ENCODE measurements around the gene MTMR3.

MTMR3 gene

DNA sequence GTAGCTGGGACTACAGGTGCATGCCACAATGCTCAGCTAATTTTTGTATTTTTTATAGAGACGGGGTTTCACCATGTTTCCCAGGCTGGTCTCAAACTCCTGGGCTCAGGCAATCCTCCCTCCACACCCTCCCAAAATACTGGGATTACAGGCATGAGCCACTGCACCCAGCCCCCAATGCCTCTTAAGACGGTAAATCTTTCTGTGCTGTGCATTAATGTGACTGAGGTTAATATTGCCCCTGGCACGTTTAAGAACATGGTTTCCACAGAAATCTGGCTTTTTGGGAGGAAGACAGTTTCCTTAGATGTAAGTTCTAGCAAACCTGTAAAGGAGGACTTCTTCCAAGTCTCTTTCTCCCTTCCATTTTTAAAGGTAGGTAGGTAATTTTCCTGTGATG lies 191.2 kb downstream of the MTMR3 start:
- TF ChIP-seq YY1 (IDR thresholded peaks at IDR 0.05; ENCODE audit: low read depth) (no peak), REST (IDR thresholded peaks at IDR 0.05; ENCODE audit: low read depth) (no peak), FOXM1 (IDR thresholded peaks at IDR 0.05; ENCODE audit: borderline replicate concordance, low read depth) (no peak), EP300 (IDR thresholded peaks at IDR 0.05; ENCODE audit: borderline replicate concordance) (no peak), TCF12 (IDR thresholded peaks at IDR 0.05; ENCODE audit: low read depth) (no peak), NFIC (IDR thresholded peaks at IDR 0.05) (no peak), USF1 (IDR thresholded peaks at IDR 0.05) (no peak), EGR1 (IDR thresholded peaks at IDR 0.05) (no peak), ZBTB7A (IDR thresholded peaks at IDR 0.05; ENCODE audit: low read depth) (no peak), TEAD4 (IDR thresholded peaks at IDR 0.05) (no peak), TAF1 (IDR thresholded peaks at IDR 0.05; ENCODE audit: low read depth) (no peak), CREB1 (IDR thresholded peaks at IDR 0.05; ENCODE audit: low read depth) (no peak), RAD21 (IDR thresholded peaks at IDR 0.05; ENCODE audit: low read depth) (no peak), CEBPB (IDR thresholded peaks at IDR 0.05) (no peak)
- TF ChIP-seq, protein P1, sequence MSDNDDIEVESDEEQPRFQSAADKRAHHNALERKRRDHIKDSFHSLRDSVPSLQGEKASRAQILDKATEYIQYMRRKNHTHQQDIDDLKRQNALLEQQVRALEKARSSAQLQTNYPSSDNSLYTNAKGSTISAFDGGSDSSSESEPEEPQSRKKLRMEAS (IDR thresholded peaks at IDR 0.05), result no peak

GRCh38 chr22:30074994-30075393 lies 192.0 kb downstream of the MTMR3 start:
- TF ChIP-seq TAF1 (IDR thresholded peaks at IDR 0.05; ENCODE audit: low read depth) (no peak), REST (IDR thresholded peaks at IDR 0.05; ENCODE audit: low read depth) (no peak), YY1 (IDR thresholded peaks at IDR 0.05; ENCODE audit: low read depth) (no peak), NFIC (IDR thresholded peaks at IDR 0.05) (no peak), EGR1 (IDR thresholded peaks at IDR 0.05) (no peak), TEAD4 (IDR thresholded peaks at IDR 0.05) (no peak), RAD21 (IDR thresholded peaks at IDR 0.05; ENCODE audit: low read depth) (no peak), CREB1 (IDR thresholded peaks at IDR 0.05; ENCODE audit: low read depth) (no peak), USF1 (IDR thresholded peaks at IDR 0.05) (no peak), EP300 (IDR thresholded peaks at IDR 0.05; ENCODE audit: borderline replicate concordance) (no peak), ZBTB7A (IDR thresholded peaks at IDR 0.05; ENCODE audit: low read depth) (no peak)

GRCh38 chr22:30077279-30077880 lies 194.4 kb downstream of the MTMR3 start:
- TF ChIP-seq CREB1 (IDR thresholded peaks at IDR 0.05; ENCODE audit: low read depth) (no peak), ZBTB7A (IDR thresholded peaks at IDR 0.05; ENCODE audit: low read depth) (no peak), USF1 (IDR thresholded peaks at IDR 0.05) (no peak), CEBPB (IDR thresholded peaks at IDR 0.05) (no peak)

GRCh38 chr22:30078320-30079311 lies 195.6 kb downstream of the MTMR3 start:
- TF ChIP-seq TCF12 (IDR thresholded peaks at IDR 0.05; ENCODE audit: low read depth), result no peak
- no peak for TF ChIP-seq USF1 (IDR thresholded peaks at IDR 0.05)
- TF ChIP-seq FOXM1 (IDR thresholded peaks at IDR 0.05; ENCODE audit: borderline replicate concordance, low read depth), result no peak
- TF ChIP-seq RAD21 (IDR thresholded peaks at IDR 0.05; ENCODE audit: low read depth), result no peak
- no peak for TF ChIP-seq YY1 (IDR thresholded peaks at IDR 0.05; ENCODE audit: low read depth)
- no peak for TF ChIP-seq NFIC (IDR thresholded peaks at IDR 0.05)

GRCh38 chr22:30079952-30080533 lies 197.1 kb downstream of the MTMR3 start, which contains the start of gene HORMAD2:
HORMAD2 (plus strand) TSS chr22:30080464; CDS start chr22:30093953, 13,489 bp downstream.
- TF ChIP-seq ZBTB7A (IDR thresholded peaks at IDR 0.05; ENCODE audit: low read depth) (no peak), TEAD4 (IDR thresholded peaks at IDR 0.05) (no peak), CEBPB (IDR thresholded peaks at IDR 0.05) (no peak), REST (IDR thresholded peaks at IDR 0.05; ENCODE audit: low read depth) (no peak), TCF12 (IDR thresholded peaks at IDR 0.05; ENCODE audit: low read depth) (no peak), YY1 (IDR thresholded peaks at IDR 0.05; ENCODE audit: low read depth) (no peak), CREB1 (IDR thresholded peaks at IDR 0.05; ENCODE audit: low read depth) (no peak), RAD21 (IDR thresholded peaks at IDR 0.05; ENCODE audit: low read depth) (no peak), FOXM1 (IDR thresholded peaks at IDR 0.05; ENCODE audit: borderline replicate concordance, low read depth) (no peak), EP300 (IDR thresholded peaks at IDR 0.05; ENCODE audit: borderline replicate concordance) (no peak), TAF1 (IDR thresholded peaks at IDR 0.05; ENCODE audit: low read depth) (no peak), EGR1 (IDR thresholded peaks at IDR 0.05) (no peak), NFIC (IDR thresholded peaks at IDR 0.05) (no peak), USF1 (IDR thresholded peaks at IDR 0.05) (no peak)

Data from Ishikawa (cell line).